Choroid plexus epithelial cell (primary cell): Measurements from ENCODE around the gene BBS9.

Experiments used
- DNase-seq: peaks from one replicate; pipeline ENCODE4 v3.0.0-alpha.2; 2010; ENCODE audit warnings: low read depth
- H3K4me3 ChIP-seq: 2 replicates; pipeline ENCODE4 v1.5.1; 2011; ENCODE audit warnings: low read depth, mild to moderate bottlenecking, control low read depth, low read length, moderate library complexity
- CTCF ChIP-seq: conservative IDR thresholded peaks from 2 replicates; pipeline ENCODE4 v1.5.1; 2011; ENCODE audit warnings: low read depth, mild to moderate bottlenecking, control low read depth, inconsistent platforms, low read length, moderate library complexity

The BBS9 gene

GRCh38 chr7:33339074-33339790, 209.9 kb downstream of the BBS9 start:
- no peak overlapping the region for H3K4me3 ChIP-seq
- no peak for DNase-seq
- TF ChIP-seq CTCF, result no peak

GRCh38 chr7:33346055-33346454, 216.7 kb downstream of the BBS9 start:
- no peak overlapping the region for H3K4me3 ChIP-seq
- DNase-seq, result no peak
- no peak for TF ChIP-seq CTCF

- no peak for TF ChIP-seq CTCF
- no peak overlapping the region for H3K4me3 ChIP-seq
- no peak for DNase-seq
Observed at GRCh38 chr7:33350577-33350976, 221.2 kb downstream of the BBS9 start.

GRCh38 chr7:33351709-33352108, 222.3 kb downstream of the BBS9 start:
- no peak for TF ChIP-seq CTCF
- DNase-seq, result no peak
- H3K4me3 ChIP-seq, result no peak overlapping the region

GRCh38 chr7:33354201-33354600, 224.8 kb downstream of the BBS9 start:
- DNase-seq, result no peak
- TF ChIP-seq CTCF, result no peak
- no peak overlapping the region for H3K4me3 ChIP-seq

- H3K4me3 ChIP-seq, result no peak overlapping the region
- DNase-seq, result no peak
- no peak for TF ChIP-seq CTCF
Observed at GRCh38 chr7:33355386-33355785, 226.0 kb downstream of the BBS9 start.

GRCh38 chr7:33356336-33356735, 227.0 kb downstream of the BBS9 start:
- DNase-seq, result no peak
- no peak for TF ChIP-seq CTCF
- no peak overlapping the region for H3K4me3 ChIP-seq
